Osteocyte (in vitro differentiated cells): Measurements from ENCODE around the gene GTF2B. TPM values are rescaled to one million over a fixed set of nuclear protein-coding genes. Genes with fewer than 3 reads are reported as not detected.

ENCODE experiments used
- DNase-seq: peaks from one replicate; pipeline ENCODE4 v3.0.0; 2021; ENCODE audit warnings: mixed read lengths; ENCODE audit not compliant: unreplicated experiment; ENCODE audit errors: extremely low spot score
- H3K27ac Mint-ChIP-seq: one replicate; pipeline ENCODE4 v1.8.0; 2021; ENCODE audit warnings: mild to moderate bottlenecking, mixed read lengths; ENCODE audit not compliant: unreplicated experiment
- H3K27me3 Mint-ChIP-seq: one replicate; pipeline ENCODE4 v1.8.0; 2021; ENCODE audit warnings: mixed read lengths; ENCODE audit not compliant: unreplicated experiment
- H3K36me3 Mint-ChIP-seq: one replicate; pipeline ENCODE4 v1.8.0; 2021; ENCODE audit warnings: mixed read lengths; ENCODE audit not compliant: unreplicated experiment
- H3K4me1 Mint-ChIP-seq: one replicate; pipeline ENCODE4 v1.8.0; 2021; ENCODE audit warnings: mixed read lengths; ENCODE audit not compliant: unreplicated experiment
- H3K4me3 Mint-ChIP-seq: one replicate; pipeline ENCODE4 v1.8.0; 2021; ENCODE audit warnings: mild to moderate bottlenecking, moderate library complexity, mixed read lengths; ENCODE audit not compliant: unreplicated experiment
- H3K9me3 Mint-ChIP-seq: one replicate; pipeline ENCODE4 v1.8.0; 2021; ENCODE audit warnings: mixed read lengths; ENCODE audit not compliant: unreplicated experiment
- CTCF ChIP-seq: fragments of 200-600 bp; sonication (generic); IDR thresholded peaks from 2 replicates; pipeline ENCODE4 v1.5.0; 2021; ENCODE audit warnings: antibody characterized with exemption, mild to moderate bottlenecking, moderate library complexity
- total RNA-seq: library from RNA; stranded (reverse); gene quantifications from 2 replicates; pipeline ENCODE4 v1.2.1, GENCODE V29; 2021

Gene GTF2B
- total RNA-seq, 1 donor from 2014 or later, result 25.5 TPM

- peak overlapping the region; percentile 97 for H3K27ac Mint-ChIP-seq
- peak overlapping the region; percentile 98 for H3K4me3 Mint-ChIP-seq
- DNase-seq, result no peak
- peaks cover 8% of the 10 kb centered on the region for H3K27me3 Mint-ChIP-seq
- TF ChIP-seq CTCF, result no peak
- H3K9me3 Mint-ChIP-seq, result no peaks in the 10 kb centered on the region
- peaks cover 3% of the 10 kb centered on the region for H3K36me3 Mint-ChIP-seq
- peaks cover 27% of the 10 kb centered on the region for H3K4me1 Mint-ChIP-seq
Measured at GRCh38 chr1:88891951-88892340, 579 bp upstream of the GTF2B start.

- H3K4me3 Mint-ChIP-seq, result peak overlapping the region; percentile 98
- no peak for TF ChIP-seq CTCF
- DNase-seq, result no peak
- H3K9me3 Mint-ChIP-seq, result no peaks in the 10 kb centered on the region
- H3K4me1 Mint-ChIP-seq, result peaks cover 27% of the 10 kb centered on the region
- peaks cover 6% of the 10 kb centered on the region for H3K27me3 Mint-ChIP-seq
- peak overlapping the region; percentile 97 for H3K27ac Mint-ChIP-seq
- peaks cover 7% of the 10 kb centered on the region for H3K36me3 Mint-ChIP-seq
Measured at GRCh38 chr1:88890791-88891317, 513 bp downstream of the GTF2B start.

GRCh38 chr1:88890131-88890530 is 1.2 kb downstream of the GTF2B start:
- peaks cover 27% of the 10 kb centered on the region for H3K4me1 Mint-ChIP-seq
- H3K9me3 Mint-ChIP-seq, result no peaks in the 10 kb centered on the region
- no peak for DNase-seq
- no peak for TF ChIP-seq CTCF
- peaks cover 7% of the 10 kb centered on the region for H3K36me3 Mint-ChIP-seq
- peaks cover 4% of the 10 kb centered on the region for H3K27me3 Mint-ChIP-seq
- H3K27ac Mint-ChIP-seq, result peak overlapping the region; percentile 97
- H3K4me3 Mint-ChIP-seq, result peak overlapping the region; percentile 98

- no peak for TF ChIP-seq CTCF
- H3K9me3 Mint-ChIP-seq, result no peaks in the 10 kb centered on the region
- H3K36me3 Mint-ChIP-seq, result peaks cover 10% of the 10 kb centered on the region
- no peak overlapping the region for H3K27ac Mint-ChIP-seq
- peaks cover 27% of the 10 kb centered on the region for H3K4me1 Mint-ChIP-seq
- DNase-seq, result no peak
- H3K4me3 Mint-ChIP-seq, result peak overlapping the region; percentile 52
- no peaks in the 10 kb centered on the region for H3K27me3 Mint-ChIP-seq
Measured at GRCh38 chr1:88888750-88889149, 2.6 kb downstream of the GTF2B start.

- Mint-ChIP-seq H3K36me3 (peaks cover 14% of the 10 kb centered on the region), H3K27ac (no peak overlapping the region), H3K27me3 (no peaks in the 10 kb centered on the region), H3K4me3 (no peak overlapping the region), H3K9me3 (no peaks in the 10 kb centered on the region), H3K4me1 (peaks cover 22% of the 10 kb centered on the region)
- DNase-seq, result no peak
- TF ChIP-seq CTCF, result no peak
Measured at GRCh38 chr1:88885933-88886332, 5.4 kb downstream of the GTF2B start.
